ENCODE measurements around the gene WASL. TPM values are rescaled to one million over a fixed set of nuclear protein-coding genes. Genes with fewer than 3 reads are reported as not detected.

Gene WASL
- total RNA-seq, 1 donor from 2014 or later, result 38.2 TPM

DNA sequence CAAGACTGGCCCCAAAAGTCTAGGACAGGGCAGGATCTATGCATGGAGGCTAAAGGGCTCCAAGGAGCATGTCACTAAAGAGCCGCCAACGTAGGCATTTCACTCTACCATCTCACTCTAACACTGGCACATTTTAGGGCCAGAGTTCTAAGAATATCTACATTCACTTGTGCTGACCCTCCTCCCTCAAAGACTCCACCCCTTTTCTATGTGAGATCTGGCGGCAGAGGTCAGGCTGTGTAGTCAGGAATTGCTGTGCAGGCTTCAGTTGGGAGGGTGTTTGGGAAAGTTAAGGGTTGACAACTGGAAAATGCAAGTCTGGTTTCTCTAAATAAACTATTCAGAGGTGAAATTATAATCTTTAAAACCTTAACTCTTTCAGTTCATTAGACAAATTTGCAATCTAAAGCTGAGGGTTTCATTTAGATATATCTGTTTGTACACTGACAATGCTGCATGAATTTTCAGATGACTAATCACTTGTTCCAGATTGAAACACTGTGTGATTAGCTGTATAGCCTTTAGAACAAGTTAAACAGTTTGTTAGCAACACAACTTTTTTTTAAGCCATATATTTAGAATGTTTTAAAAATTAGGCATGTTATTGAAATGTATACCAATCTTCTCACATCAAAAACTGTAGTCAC is 74.9 kb downstream of the WASL start:
- Mint-ChIP-seq H3K27ac (no peak overlapping the region), H3K4me3 (ENCODE audit: low read depth) (no peak overlapping the region), H3K36me3 (ENCODE audit: insufficient read depth) (no peaks in the 10 kb centered on the region), H3K9me3 (ENCODE audit: low read depth) (no peaks in the 10 kb centered on the region), H3K4me1 (ENCODE audit: low read depth) (peaks cover 6% of the 10 kb centered on the region), H3K27me3 (no peaks in the 10 kb centered on the region)
- DNase-seq (ENCODE audit: low spot score, unreplicated experiment), result no peak
- TF ChIP-seq, protein P1, sequence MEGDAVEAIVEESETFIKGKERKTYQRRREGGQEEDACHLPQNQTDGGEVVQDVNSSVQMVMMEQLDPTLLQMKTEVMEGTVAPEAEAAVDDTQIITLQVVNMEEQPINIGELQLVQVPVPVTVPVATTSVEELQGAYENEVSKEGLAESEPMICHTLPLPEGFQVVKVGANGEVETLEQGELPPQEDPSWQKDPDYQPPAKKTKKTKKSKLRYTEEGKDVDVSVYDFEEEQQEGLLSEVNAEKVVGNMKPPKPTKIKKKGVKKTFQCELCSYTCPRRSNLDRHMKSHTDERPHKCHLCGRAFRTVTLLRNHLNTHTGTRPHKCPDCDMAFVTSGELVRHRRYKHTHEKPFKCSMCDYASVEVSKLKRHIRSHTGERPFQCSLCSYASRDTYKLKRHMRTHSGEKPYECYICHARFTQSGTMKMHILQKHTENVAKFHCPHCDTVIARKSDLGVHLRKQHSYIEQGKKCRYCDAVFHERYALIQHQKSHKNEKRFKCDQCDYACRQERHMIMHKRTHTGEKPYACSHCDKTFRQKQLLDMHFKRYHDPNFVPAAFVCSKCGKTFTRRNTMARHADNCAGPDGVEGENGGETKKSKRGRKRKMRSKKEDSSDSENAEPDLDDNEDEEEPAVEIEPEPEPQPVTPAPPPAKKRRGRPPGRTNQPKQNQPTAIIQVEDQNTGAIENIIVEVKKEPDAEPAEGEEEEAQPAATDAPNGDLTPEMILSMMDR (IDR thresholded peaks at IDR 0.05; ENCODE audit: unreplicated experiment), result no peak

DNA sequence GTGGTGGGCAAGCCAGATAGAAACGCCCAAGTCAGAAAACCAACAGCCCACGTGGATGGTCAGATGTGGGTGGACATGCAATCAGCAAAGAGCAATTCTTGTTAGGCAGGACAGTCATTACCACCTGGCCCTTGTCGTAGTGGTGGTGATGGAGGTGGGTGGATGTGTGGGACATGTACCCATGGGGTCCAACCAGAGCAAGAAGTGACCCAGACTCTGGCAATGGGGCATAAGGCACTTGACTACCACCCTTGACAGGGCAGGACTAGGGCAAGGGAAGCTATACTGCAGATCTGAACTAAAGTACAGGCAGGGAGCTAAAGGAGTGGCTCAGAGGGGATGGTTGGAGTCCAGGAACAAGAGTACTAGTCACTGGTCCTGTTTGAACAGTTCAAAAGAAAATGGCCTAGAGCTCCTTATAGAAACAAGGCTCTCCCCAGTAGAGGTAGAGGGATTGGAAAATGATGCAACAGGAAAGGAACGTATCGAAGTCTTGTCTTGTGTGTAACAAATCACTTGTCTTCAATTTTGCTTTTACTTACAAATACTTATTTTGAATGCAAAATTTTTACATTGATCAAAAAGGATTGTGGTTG is 75.6 kb downstream of the WASL start:
- Mint-ChIP-seq H3K9me3 (ENCODE audit: low read depth) (no peaks in the 10 kb centered on the region), H3K36me3 (ENCODE audit: insufficient read depth) (no peaks in the 10 kb centered on the region), H3K27ac (no peak overlapping the region), H3K4me1 (ENCODE audit: low read depth) (peaks cover 6% of the 10 kb centered on the region), H3K27me3 (no peaks in the 10 kb centered on the region), H3K4me3 (ENCODE audit: low read depth) (no peak overlapping the region)
- DNase-seq (ENCODE audit: low spot score, unreplicated experiment), result no peak
- TF ChIP-seq, protein P1 (IDR thresholded peaks at IDR 0.05; ENCODE audit: unreplicated experiment), result no peak

DNA sequence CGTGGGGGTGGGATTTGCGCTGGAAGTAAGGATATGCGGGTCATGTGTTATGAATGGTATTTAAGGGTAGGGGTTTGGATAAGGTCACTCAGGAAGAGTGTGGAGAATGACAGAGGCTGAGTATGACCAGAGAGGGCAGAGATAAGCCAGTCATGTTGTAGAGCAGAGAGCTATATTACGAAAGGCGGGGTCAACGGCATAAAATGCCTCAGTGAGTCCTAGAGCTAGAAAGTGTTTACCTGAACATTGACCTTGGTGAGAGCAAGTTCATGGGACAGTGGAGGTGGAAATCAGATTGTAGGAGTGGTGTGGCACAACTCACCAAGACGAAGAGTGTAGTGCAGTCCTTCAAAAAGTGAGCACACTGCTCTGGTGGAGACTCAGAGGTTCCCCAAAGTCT is 79.3 kb downstream of the WASL start:
- TF ChIP-seq, protein P1 (IDR thresholded peaks at IDR 0.05; ENCODE audit: unreplicated experiment), result no peak
- H3K9me3 Mint-ChIP-seq (ENCODE audit: low read depth), result no peaks in the 10 kb centered on the region
- peaks cover 14% of the 10 kb centered on the region for H3K4me1 Mint-ChIP-seq (ENCODE audit: low read depth)
- no peak overlapping the region for H3K4me3 Mint-ChIP-seq (ENCODE audit: low read depth)
- H3K36me3 Mint-ChIP-seq (ENCODE audit: insufficient read depth), result no peaks in the 10 kb centered on the region
- no peaks in the 10 kb centered on the region for H3K27me3 Mint-ChIP-seq
- H3K27ac Mint-ChIP-seq, result peak overlapping the region; percentile 38
- no peak for DNase-seq (ENCODE audit: low spot score, unreplicated experiment)

DNA sequence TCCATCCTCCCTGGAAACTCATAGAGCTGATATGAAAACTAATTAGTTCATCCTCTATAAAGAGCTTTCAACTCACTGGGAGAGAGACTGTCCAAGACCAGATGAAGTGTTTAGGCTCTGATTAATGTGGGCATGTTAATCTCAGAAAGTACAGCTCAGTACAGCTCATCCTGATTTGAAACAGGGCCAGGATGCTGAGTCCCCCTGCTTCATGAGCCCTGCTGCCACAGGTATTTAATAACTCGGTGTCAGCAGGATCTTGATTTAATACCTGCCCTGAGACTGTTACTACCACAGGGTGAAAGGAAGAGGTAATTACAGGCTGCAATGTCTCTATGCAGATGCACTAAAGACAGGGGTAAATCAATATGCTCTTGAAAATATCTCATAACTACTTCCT is 82.3 kb downstream of the WASL start:
- H3K4me3 Mint-ChIP-seq (ENCODE audit: low read depth), result no peak overlapping the region
- no peaks in the 10 kb centered on the region for H3K36me3 Mint-ChIP-seq (ENCODE audit: insufficient read depth)
- no peak for DNase-seq (ENCODE audit: low spot score, unreplicated experiment)
- no peaks in the 10 kb centered on the region for H3K27me3 Mint-ChIP-seq
- TF ChIP-seq, protein P1 (IDR thresholded peaks at IDR 0.05; ENCODE audit: unreplicated experiment), result no peak
- H3K27ac Mint-ChIP-seq, result no peak overlapping the region
- peaks cover 10% of the 10 kb centered on the region for H3K4me1 Mint-ChIP-seq (ENCODE audit: low read depth)
- H3K9me3 Mint-ChIP-seq (ENCODE audit: low read depth), result no peaks in the 10 kb centered on the region

DNA sequence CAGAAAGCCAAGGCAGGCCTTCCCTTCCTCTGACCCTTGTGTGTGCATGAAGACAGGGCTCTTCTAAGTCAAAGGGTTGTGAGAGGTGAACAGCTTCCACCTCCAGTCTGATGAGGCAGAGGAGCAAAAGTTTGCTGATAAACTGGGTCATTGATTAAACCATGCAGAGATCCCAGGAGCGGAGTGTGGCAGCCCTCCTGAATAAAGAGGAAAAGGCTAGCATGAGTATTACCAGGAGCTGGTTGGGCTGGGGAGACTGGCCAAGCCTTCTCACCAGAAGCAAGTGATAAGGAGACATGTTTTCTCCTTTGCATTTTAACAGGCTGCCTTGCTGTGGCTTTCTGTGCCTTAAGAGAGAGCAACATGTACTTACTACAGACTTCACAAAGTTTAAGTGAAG is 82.9 kb downstream of the WASL start:
- no peaks in the 10 kb centered on the region for H3K9me3 Mint-ChIP-seq (ENCODE audit: low read depth)
- no peak overlapping the region for H3K27ac Mint-ChIP-seq
- DNase-seq (ENCODE audit: low spot score, unreplicated experiment), result no peak
- no peak overlapping the region for H3K4me3 Mint-ChIP-seq (ENCODE audit: low read depth)
- H3K27me3 Mint-ChIP-seq, result no peaks in the 10 kb centered on the region
- H3K36me3 Mint-ChIP-seq (ENCODE audit: insufficient read depth), result no peaks in the 10 kb centered on the region
- H3K4me1 Mint-ChIP-seq (ENCODE audit: low read depth), result peaks cover 15% of the 10 kb centered on the region
- TF ChIP-seq, protein P1 (IDR thresholded peaks at IDR 0.05; ENCODE audit: unreplicated experiment), result no peak

All from progenitor cell of endocrine pancreas (in vitro differentiated cells).